Muscle layer of colon (tissue), 2 donors: ENCODE data around the gene SGMS2.

Experiments
- H3K27ac ChIP-seq: one replicate; pipeline ENCODE4 v1.7.0; 2013; ENCODE audit warnings: low read depth, mild to moderate bottlenecking, low read length, moderate library complexity
- H3K27me3 ChIP-seq, 2 donors: one replicate each; pipeline ENCODE4 v1.7.0; 2013; ENCODE audit warnings: low read length in 2 of 2, mild to moderate bottlenecking in 2 of 2; ENCODE audit not compliant: insufficient read depth in 2 of 2, control insufficient read depth in 1 of 2
- H3K36me3 ChIP-seq: one replicate; pipeline ENCODE4 v1.7.0; 2013; ENCODE audit warnings: mild to moderate bottlenecking, low read length; ENCODE audit not compliant: insufficient read depth
- H3K4me1 ChIP-seq: one replicate; pipeline ENCODE4 v1.7.0; 2013; ENCODE audit warnings: mild to moderate bottlenecking, low read length; ENCODE audit not compliant: insufficient read depth
- H3K4me3 ChIP-seq, 2 donors: one replicate each; pipeline ENCODE4 v1.7.0; 2013; ENCODE audit warnings: low read length in 2 of 2, low read depth in 1 of 2, mild to moderate bottlenecking in 1 of 2, moderate library complexity in 1 of 2
- H3K9ac ChIP-seq: one replicate; pipeline ENCODE4 v1.7.0; 2013; ENCODE audit warnings: low read length
- H3K9me3 ChIP-seq: one replicate; pipeline ENCODE4 v1.7.0; 2013; ENCODE audit warnings: mild to moderate bottlenecking, low read length
- donor health status: abdominal sarcoma.
- donor health status: Adenocarcinoma of cecum.

Gene SGMS2

DNA sequence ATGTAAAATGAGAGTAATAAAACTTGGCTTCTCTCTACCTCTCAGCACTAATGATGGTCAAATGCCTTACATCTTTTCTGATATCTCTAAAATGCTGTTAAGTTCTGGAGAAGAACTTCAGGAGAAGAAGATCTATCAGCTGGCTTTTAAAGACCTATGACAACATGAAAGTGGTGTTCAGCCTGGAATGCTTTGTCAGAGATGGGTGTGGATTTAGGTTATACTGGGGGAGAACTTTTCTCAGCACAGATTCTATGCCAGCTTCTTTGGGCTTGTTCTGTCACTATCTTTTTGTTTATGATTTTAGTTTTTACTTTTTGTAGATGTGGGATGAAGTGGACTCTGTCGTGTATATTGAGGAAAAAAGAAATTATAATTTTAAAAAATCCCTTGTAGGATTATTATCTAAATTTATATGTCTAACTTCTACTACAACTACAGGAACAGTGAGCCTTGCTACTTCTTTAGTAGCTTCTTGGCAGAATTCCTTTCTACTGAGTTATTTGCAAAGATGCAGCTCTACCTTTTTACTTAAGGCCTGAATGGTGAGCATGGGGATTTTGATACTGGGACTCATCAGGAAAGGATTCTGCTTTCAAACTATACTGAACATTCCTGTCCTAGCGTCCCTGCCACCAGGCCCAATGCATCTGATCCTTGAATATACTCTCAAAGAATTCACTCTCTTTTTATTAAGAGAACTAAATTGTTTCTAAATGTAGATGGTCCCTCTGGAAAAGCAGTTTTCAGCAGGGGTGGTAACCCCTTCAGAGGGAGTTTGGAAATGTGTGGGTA, 126.2 kb downstream of the SGMS2 start:
- no peak overlapping the region for H3K27ac ChIP-seq
- no peaks in the 10 kb centered on the region for H3K4me1 ChIP-seq
- no peaks in the 10 kb centered on the region for H3K9me3 ChIP-seq
- no peak overlapping the region for H3K9ac ChIP-seq
- H3K27me3 ChIP-seq: no peaks in the 10 kb centered on the region
- H3K36me3 ChIP-seq: peaks cover 40% of the 10 kb centered on the region
- H3K4me3 ChIP-seq: no peak overlapping the region

DNA sequence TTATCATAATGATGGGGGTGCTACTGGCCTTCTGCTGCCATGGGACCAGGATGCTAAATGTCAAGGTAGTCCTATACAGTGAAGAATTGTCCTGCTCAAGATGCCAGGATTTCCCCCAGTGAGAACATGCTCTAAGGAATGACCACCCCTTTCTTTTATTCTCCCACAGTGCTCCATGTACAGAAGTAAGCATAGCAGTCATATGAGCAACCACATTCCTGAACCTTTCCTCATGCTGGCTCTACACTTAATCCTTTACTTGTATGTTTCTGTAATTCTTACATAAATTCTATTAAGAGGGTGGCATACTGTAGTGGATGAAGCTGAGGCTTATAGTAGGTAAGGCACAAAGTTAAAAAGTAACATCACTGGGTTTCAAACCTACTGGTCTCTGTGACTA, 126.8 kb downstream of the SGMS2 start:
- Histone ChIP-seq H3K4me3 (no peak overlapping the region), H3K4me1 (no peaks in the 10 kb centered on the region), H3K27ac (no peak overlapping the region), H3K36me3 (peaks cover 35% of the 10 kb centered on the region), H3K9ac (no peak overlapping the region), H3K27me3 (no peaks in the 10 kb centered on the region), H3K9me3 (no peaks in the 10 kb centered on the region)

DNA sequence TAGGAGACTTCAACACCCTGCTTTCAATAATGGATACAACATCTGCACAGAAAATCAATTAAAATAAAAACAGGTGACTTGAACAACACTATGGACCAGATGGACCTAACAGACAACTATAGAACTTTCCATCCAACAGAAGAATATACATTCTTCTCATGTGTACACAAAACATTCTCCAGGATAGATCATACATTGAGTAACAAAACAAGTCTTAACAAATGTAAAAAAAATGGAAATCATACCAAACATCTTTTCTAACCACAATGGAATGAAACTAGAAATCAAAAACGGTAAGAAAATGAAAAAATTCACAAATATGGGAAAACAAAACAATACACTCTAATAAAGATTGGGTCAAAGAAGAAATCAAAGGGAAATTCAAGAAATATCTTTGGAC, 131.3 kb downstream of the SGMS2 start:
- Histone ChIP-seq H3K9me3 (no peaks in the 10 kb centered on the region), H3K9ac (no peak overlapping the region), H3K27ac (no peak overlapping the region), H3K4me1 (no peaks in the 10 kb centered on the region), H3K4me3 (no peak overlapping the region), H3K27me3 (no peaks in the 10 kb centered on the region), H3K36me3 (peaks cover 9% of the 10 kb centered on the region)
